A549 treated with dexamethasone at 1 μM for 4 hours (cell line): ENCODE data around the gene ASIC1. TPM values are rescaled to one million over a fixed set of nuclear protein-coding genes. Genes with fewer than 3 reads are reported as not detected.

ENCODE experiments used
- total RNA-seq: library from RNA; stranded (reverse); fragments of 200-300 nt; extraction: Qiagen RNA extraction; gene quantifications from 5 replicates; pipeline ENCODE4 v1.2.3, GENCODE V29; 2022

The ASIC1 gene
- 4.2 to 6.0 TPM (median 5.9 TPM) in 5 replicates for total RNA-seq

GRCh38 chr12:50057000-50057841 lies at the start of gene ASIC1:
TSS of gene ASIC1 (plus strand) at chr12:50057596. CDS start at chr12:50058767, 1,171 bp downstream.

GRCh38 chr12:50025187-50026059 lies 32.0 kb upstream of the ASIC1 start, which contains the start of gene RACGAP1:
TSS of gene RACGAP1 (minus strand) at chr12:50025494. CDS start at chr12:50016715, 8,779 bp downstream.

GRCh38 chr12:50084775-50085614 lies 27.6 kb downstream of the ASIC1 start, which contains the start of gene SMARCD1:
TSS of gene SMARCD1 (plus strand) at chr12:50085342. CDS start at chr12:50085370, 28 bp downstream.

GRCh38 chr12:50103767-50104321 lies 46.4 kb downstream of the ASIC1 start, which contains the start of gene GPD1:
TSS of gene GPD1 (plus strand) at chr12:50104008. CDS start at chr12:50104051, 43 bp downstream.

GRCh38 chr12:50111693-50112455 lies 54.5 kb downstream of the ASIC1 start, which contains the start of gene COX14:
TSS of gene COX14 (plus strand) at chr12:50112236. CDS start at chr12:50120044, 7,808 bp downstream.

Other genes starting within 250 kb of the ASIC1 start
- 6.8 to 10.4 TPM (median 9.8 TPM) in 5 replicates for gene NCKAP5L, start 229.2 kb upstream of the ASIC1 start, total RNA-seq
- 3.9 to 4.4 TPM (median 4.2 TPM) in 5 replicates for gene BCDIN3D, start 214.5 kb upstream of the ASIC1 start, total RNA-seq
- gene FAIM2, start 153.7 kb upstream of the ASIC1 start, total RNA-seq = not detected in 5 replicates
- gene AQP2, start 106.9 kb upstream of the ASIC1 start, total RNA-seq = not detected in 5 replicates
- not detected in 5 replicates for gene AQP5, start 95.7 kb upstream of the ASIC1 start, total RNA-seq
- 0.02 to 0.07 TPM (median 0.04 TPM) in 3 of 5 replicates, not detected in the others for gene AQP6, start 84.6 kb upstream of the ASIC1 start, total RNA-seq
- gene RACGAP1, start 32.1 kb upstream of the ASIC1 start, total RNA-seq = 73.6 to 87.2 TPM (median 78.7 TPM) in 5 replicates
- gene SMARCD1, start 27.7 kb downstream of the ASIC1 start, total RNA-seq = 63.8 to 70.9 TPM (median 67.2 TPM) in 5 replicates
- 0.14 to 0.30 TPM (median 0.22 TPM) in 5 replicates for gene GPD1, start 46.4 kb downstream of the ASIC1 start, total RNA-seq
- gene COX14, start 54.6 kb downstream of the ASIC1 start, total RNA-seq = 52.5 to 71.1 TPM (median 55.5 TPM) in 5 replicates
- 26.4 to 27.8 TPM (median 27.3 TPM) in 5 replicates for gene CERS5, start 109.8 kb downstream of the ASIC1 start, total RNA-seq
- 4.9 to 7.2 TPM (median 5.9 TPM) in 5 replicates for gene LIMA1, start 225.9 kb downstream of the ASIC1 start, total RNA-seq